Mesendoderm (in vitro differentiated cells): ENCODE data around the gene KIF1A.
"Not testable (repeated sequence)": the region's sequence is repeated elsewhere in the genome, so short reads cannot be mapped to it uniquely, and the experiment has no call there.

Experiments used
- DNase-seq: peaks from one replicate; pipeline ENCODE4 v3.0.0; 2013
- H2AK5ac ChIP-seq: 2 replicates; pipeline ENCODE4 v1.6.1; 2013; ENCODE audit warnings: low read length, inconsistent platforms
- H2BK120ac ChIP-seq: 2 replicates; pipeline ENCODE4 v1.6.1; 2013; ENCODE audit warnings: low read depth, mild to moderate bottlenecking, low read length, moderate library complexity, mixed read lengths
- H2BK15ac ChIP-seq: replicated peaks from 2 replicates; pipeline ENCODE4 v1.6.1; 2013; ENCODE audit warnings: low read depth, mild to moderate bottlenecking, moderate library complexity
- H2BK5ac ChIP-seq: 2 replicates; pipeline ENCODE4 v1.6.1; 2013; ENCODE audit warnings: low read length, inconsistent platforms
- H3K18ac ChIP-seq: 2 replicates; pipeline ENCODE4 v1.6.1; 2013; ENCODE audit warnings: mild to moderate bottlenecking, low read length, mixed read lengths
- H3K23ac ChIP-seq: one replicate; pipeline ENCODE4 v1.6.1; 2013; ENCODE audit warnings: low read length
- H3K27ac ChIP-seq: 2 replicates; pipeline ENCODE4 v1.5.1; 2013; ENCODE audit warnings: low read depth, mild to moderate bottlenecking, inconsistent platforms, low read length, moderate library complexity
- H3K27me3 ChIP-seq: 2 replicates; pipeline ENCODE4 v1.6.1; 2013; ENCODE audit warnings: low read length, control low read depth, mild to moderate bottlenecking, inconsistent platforms; ENCODE audit not compliant: insufficient read depth, poor library complexity
- H3K36me3 ChIP-seq: 2 replicates; pipeline ENCODE4 v1.6.1; 2013; ENCODE audit warnings: low read length, inconsistent platforms; ENCODE audit not compliant: control insufficient read depth, insufficient read depth
- H3K4ac ChIP-seq: one replicate; pipeline ENCODE4 v1.6.1; 2013; ENCODE audit warnings: low read depth, mild to moderate bottlenecking, low read length, moderate library complexity
- H3K4me1 ChIP-seq: 2 replicates; pipeline ENCODE4 v1.6.1; 2013; ENCODE audit warnings: low read depth, low read length, inconsistent platforms; ENCODE audit not compliant: control insufficient read depth
- H3K4me2 ChIP-seq: 2 replicates; pipeline ENCODE4 v1.6.1; 2013; ENCODE audit warnings: low read length
- H3K4me3 ChIP-seq: 2 replicates; pipeline ENCODE4 v1.5.1; 2013; ENCODE audit warnings: mild to moderate bottlenecking, low read length
- H3K56ac ChIP-seq: one replicate; pipeline ENCODE4 v1.6.1; 2013; ENCODE audit warnings: low read length
- H3K79me1 ChIP-seq: 2 replicates; pipeline ENCODE4 v1.6.1; 2013; ENCODE audit warnings: low read length, inconsistent platforms
- H3K79me2 ChIP-seq: 2 replicates; pipeline ENCODE4 v1.6.1; 2013; ENCODE audit warnings: mild to moderate bottlenecking, low read length; ENCODE audit not compliant: control insufficient read depth, insufficient read depth
- H3K9ac ChIP-seq: 2 replicates; pipeline ENCODE4 v1.6.1; 2013; ENCODE audit warnings: low read length, inconsistent platforms
- H4K5ac ChIP-seq: one replicate; pipeline ENCODE4 v1.6.1; 2013; ENCODE audit warnings: low read length
- H4K8ac ChIP-seq: one replicate; pipeline ENCODE4 v1.6.1; 2013; ENCODE audit warnings: low read depth, mild to moderate bottlenecking, control low read depth, low read length, moderate library complexity
- WGBS: extraction: QIAGEN DNeasy Blood & Tissue Kit; methylation state at CpG from one replicate; pipeline ENCODE4 v1.1.7; 2013; ENCODE audit warnings: low lambda C conversion rate, missing lambda C conversion rate; ENCODE audit not compliant: insufficient coverage; ENCODE audit errors: extremely low coverage; 5-methylcytosine and 5-hydroxymethylcytosine counted together

The KIF1A gene

GRCh38 chr2:240850026-240850425, 30.0 kb upstream of the KIF1A start:
- H2AK5ac ChIP-seq, result no peak overlapping the region
- H3K36me3 ChIP-seq, result no peaks in the 10 kb centered on the region
- no peak overlapping the region for H3K56ac ChIP-seq
- no peak overlapping the region for H2BK5ac ChIP-seq
- no peak overlapping the region for H3K4ac ChIP-seq
- H3K4me2 ChIP-seq, result no peak overlapping the region
- H3K4me1 ChIP-seq, result no peaks in the 10 kb centered on the region
- no peaks in the 10 kb centered on the region for H3K79me2 ChIP-seq
- H2BK15ac ChIP-seq, result no peak overlapping the region
- no peak overlapping the region for H3K9ac ChIP-seq
- no peak overlapping the region for H3K23ac ChIP-seq
- H2BK120ac ChIP-seq, result no peak overlapping the region
- DNase-seq, result no peak
- H4K5ac ChIP-seq, result no peak overlapping the region
- no CpG with 5 or more reads among the region's 11 CpGs for WGBS
- no peak overlapping the region for H3K18ac ChIP-seq
- no peaks in the 10 kb centered on the region for H3K79me1 ChIP-seq
- H3K27me3 ChIP-seq, result no peaks in the 10 kb centered on the region
- H3K4me3 ChIP-seq, result no peak overlapping the region
- H4K8ac ChIP-seq, result no peak overlapping the region
- no peak overlapping the region for H3K27ac ChIP-seq

- Histone ChIP-seq H2BK5ac (no peak overlapping the region), H3K56ac (no peak overlapping the region), H3K27me3 (no peaks in the 10 kb centered on the region), H2BK15ac (no peak overlapping the region), H4K5ac (no peak overlapping the region), H4K8ac (no peak overlapping the region), H2AK5ac (no peak overlapping the region), H3K4me1 (no peaks in the 10 kb centered on the region), H3K9ac (no peak overlapping the region), H3K27ac (no peak overlapping the region), H3K4ac (no peak overlapping the region), H3K79me1 (no peaks in the 10 kb centered on the region), H3K23ac (no peak overlapping the region), H3K4me2 (no peak overlapping the region), H2BK120ac (no peak overlapping the region), H3K79me2 (no peaks in the 10 kb centered on the region), H3K18ac (no peak overlapping the region), H3K4me3 (no peak overlapping the region), H3K36me3 (no peaks in the 10 kb centered on the region)
- DNase-seq, result no peak
- WGBS, result no CpG with 5 or more reads among the region's 12 CpGs
These were observed 29.1 kb upstream of the KIF1A start for GRCh38 chr2:240848900-240849680.

- Histone ChIP-seq H3K56ac (no peak overlapping the region), H3K4me2 (no peak overlapping the region), H2AK5ac (no peak overlapping the region), H3K4me1 (no peaks in the 10 kb centered on the region), H4K5ac (no peak overlapping the region), H2BK120ac (no peak overlapping the region), H4K8ac (no peak overlapping the region), H3K27ac (no peak overlapping the region), H3K79me1 (no peaks in the 10 kb centered on the region), H3K4me3 (no peak overlapping the region), H3K36me3 (no peaks in the 10 kb centered on the region), H3K4ac (no peak overlapping the region), H3K9ac (no peak overlapping the region), H2BK15ac (no peak overlapping the region), H2BK5ac (no peak overlapping the region), H3K27me3 (no peaks in the 10 kb centered on the region), H3K18ac (no peak overlapping the region), H3K79me2 (no peaks in the 10 kb centered on the region), H3K23ac (no peak overlapping the region)
- no CpG with 5 or more reads among the region's 13 CpGs for WGBS
- no peak for DNase-seq
These were observed 27.8 kb upstream of the KIF1A start for GRCh38 chr2:240847817-240848216.

GRCh38 chr2:240846873-240847595, 27.0 kb upstream of the KIF1A start:
- no peak overlapping the region for H4K8ac ChIP-seq

GRCh38 chr2:240846309-240846708, 26.3 kb upstream of the KIF1A start:
- H3K27ac ChIP-seq, H4K5ac ChIP-seq, H2AK5ac ChIP-seq, DNase-seq, H3K4me3 ChIP-seq, H3K23ac ChIP-seq, H3K4ac ChIP-seq, H3K4me1 ChIP-seq, H3K79me2 ChIP-seq, H3K27me3 ChIP-seq, H3K4me2 ChIP-seq, H4K8ac ChIP-seq, H2BK15ac ChIP-seq, H3K36me3 ChIP-seq, H3K18ac ChIP-seq, H3K56ac ChIP-seq, H3K79me1 ChIP-seq, H2BK5ac ChIP-seq, H3K9ac ChIP-seq, H2BK120ac ChIP-seq: not testable (repeated sequence)
- no CpG with 5 or more reads among the region's 2 CpGs for WGBS

More at GRCh38 chr2:240846873-240847595, 27.0 kb upstream of the KIF1A start:
- DNase-seq, result no peak
- H3K4me2 ChIP-seq, result no peak overlapping the region
- no peak overlapping the region for H3K18ac ChIP-seq
- H3K27ac ChIP-seq, result no peak overlapping the region
- H3K9ac ChIP-seq, result no peak overlapping the region
- no peak overlapping the region for H2BK5ac ChIP-seq
- no peak overlapping the region for H2BK15ac ChIP-seq
- H3K79me1 ChIP-seq, result no peaks in the 10 kb centered on the region
- no peak overlapping the region for H3K4ac ChIP-seq
- H3K4me1 ChIP-seq, result no peaks in the 10 kb centered on the region
- H2BK120ac ChIP-seq, result no peak overlapping the region
- no peaks in the 10 kb centered on the region for H3K79me2 ChIP-seq
- no peak overlapping the region for H2AK5ac ChIP-seq
- H3K4me3 ChIP-seq, result no peak overlapping the region
- no peaks in the 10 kb centered on the region for H3K27me3 ChIP-seq
- no CpG with 5 or more reads among the region's 5 CpGs for WGBS
- H4K5ac ChIP-seq, result no peak overlapping the region
- H3K23ac ChIP-seq, result no peak overlapping the region
- H3K36me3 ChIP-seq, result no peaks in the 10 kb centered on the region
- no peak overlapping the region for H3K56ac ChIP-seq
